Panc1 (cell line): ENCODE measurements around the gene EPHB6. TPM values are rescaled to one million over a fixed set of nuclear protein-coding genes. Genes with fewer than 3 reads are reported as not detected.

ENCODE experiments used
- ATAC-seq: fragments of 200-7000 bp; cut with Tn5 transposase; 2 replicates; pipeline ENCODE4 v1.9.1; 2020; ENCODE audit warnings: mild to moderate bottlenecking, moderate library complexity
- BruUV-seq: library from RNA; stranded (reverse); fragments of 400-500 nt; replicated peaks from 2 replicates; lab custom pipeline; 2021; lab: Mats Ljungman, UMichigan
- CTCF ChIA-PET: fragments of 300-600 bp; sonication (Branson Sonifier 250); formaldehyde crosslinking; loops from one replicate; lab custom pipeline; 2022; ENCODE audit warnings: antibody characterized with exemption; lab: Charles Lee
- POLR2A ChIA-PET: fragments of 300-600 bp; sonication (Branson Sonifier 250); formaldehyde crosslinking; loops from one replicate; lab custom pipeline; 2022; ENCODE audit warnings: antibody characterized with exemption; lab: Charles Lee
- DNase-seq: peaks from one replicate; pipeline ENCODE4 v3.0.0-alpha.2; 2010; ENCODE audit warnings: low read depth, low spot score
- H3K27ac ChIP-seq: 2 replicates; pipeline ENCODE4 v1.5.1; 2011; ENCODE audit warnings: mild to moderate bottlenecking, low read length, inconsistent platforms
- H3K27me3 ChIP-seq: fragments of 200-500 bp; sonication (Bioruptor generic); 2 replicates; pipeline ENCODE4 v1.6.0; 2014; ENCODE audit warnings: low read length, inconsistent platforms; ENCODE audit not compliant: control insufficient read depth, insufficient read depth
- H3K36me3 ChIP-seq: fragments of 200-500 bp; sonication (Bioruptor generic); 2 replicates; pipeline ENCODE4 v1.5.1; 2014; ENCODE audit warnings: inconsistent platforms, mild to moderate bottlenecking, low read length, moderate library complexity; ENCODE audit not compliant: control insufficient read depth, insufficient read depth
- H3K4me1 ChIP-seq: 2 replicates; pipeline ENCODE4 v1.5.1; 2011; ENCODE audit warnings: inconsistent platforms, mild to moderate bottlenecking, low read length, moderate library complexity; ENCODE audit not compliant: control insufficient read depth, insufficient read depth
- H3K4me3 ChIP-seq, 2 experiments: 2 replicates each; pipeline ENCODE4 v1.5.1; 2011 to 2012; ENCODE audit warnings: low read depth in 2 of 2, low read length in 2 of 2, mild to moderate bottlenecking in 2 of 2, inconsistent platforms in 1 of 2, moderate library complexity in 1 of 2
- H3K9me3 ChIP-seq: fragments of 200-500 bp; sonication (Bioruptor generic); 2 replicates; pipeline ENCODE4 v1.5.1; 2014; ENCODE audit warnings: low read depth, mild to moderate bottlenecking, inconsistent platforms, low read length, moderate library complexity; ENCODE audit not compliant: control insufficient read depth, insufficient read depth
- POLR2AphosphoS5 ChIP-seq: IDR thresholded peaks from 2 replicates; pipeline ENCODE4 v1.6.1; 2012; ENCODE audit warnings: mild to moderate bottlenecking, low read depth, low read length, moderate library complexity
- SIN3A ChIP-seq: IDR thresholded peaks from 2 replicates; pipeline ENCODE4 v1.6.1; 2012; ENCODE audit warnings: low read depth, mild to moderate bottlenecking, low read length, moderate library complexity, borderline replicate concordance; ENCODE audit not compliant: insufficient read depth
- TCF7L2 ChIP-seq: IDR thresholded peaks from 2 replicates; pipeline ENCODE4 v1.6.1; 2011; ENCODE audit warnings: mild to moderate bottlenecking, low read depth, low read length, inconsistent platforms
- in situ Hi-C: cut with HindIII; loops from 2 replicates; pipeline ENCODE4 v1.10.0; 2016; ENCODE audit warnings: low sequenced_read_pairs, low pct_unique_long_range_greater_than_20kb
- intact Hi-C: fragments of 100-400 bp; cut with micrococcal nuclease; formaldehyde crosslinking; loops from one replicate; pipeline ENCODE4 v1.10.0; 2022; ENCODE audit not compliant: unreplicated experiment
- total RNA-seq: library from RNA; stranded (reverse); gene quantifications from one replicate; pipeline ENCODE4 v1.2.1, GENCODE V29; 2021; ENCODE audit not compliant: unreplicated experiment
- TF ChIP-seq, protein P1 (sequence below), 2 experiments: IDR thresholded peaks; 2 replicates each; pipeline ENCODE4 v1.6.1; 2011 to 2012; ENCODE audit warnings: low read depth in 2 of 2, control low read depth in 1 of 2, low read length in 1 of 2, mild to moderate bottlenecking in 1 of 2, moderate library complexity in 1 of 2; ENCODE audit not compliant: insufficient read depth in 1 of 2
- TF ChIP-seq, protein P2 (sequence below): fragments of 450-650 bp; IDR thresholded peaks from 2 replicates; pipeline ENCODE4 v1.5.1; 2017; ENCODE audit warnings: mild to moderate bottlenecking

Gene EPHB6
- total RNA-seq, 1 experiment from 2014 or later = 0.54 TPM

DNA sequence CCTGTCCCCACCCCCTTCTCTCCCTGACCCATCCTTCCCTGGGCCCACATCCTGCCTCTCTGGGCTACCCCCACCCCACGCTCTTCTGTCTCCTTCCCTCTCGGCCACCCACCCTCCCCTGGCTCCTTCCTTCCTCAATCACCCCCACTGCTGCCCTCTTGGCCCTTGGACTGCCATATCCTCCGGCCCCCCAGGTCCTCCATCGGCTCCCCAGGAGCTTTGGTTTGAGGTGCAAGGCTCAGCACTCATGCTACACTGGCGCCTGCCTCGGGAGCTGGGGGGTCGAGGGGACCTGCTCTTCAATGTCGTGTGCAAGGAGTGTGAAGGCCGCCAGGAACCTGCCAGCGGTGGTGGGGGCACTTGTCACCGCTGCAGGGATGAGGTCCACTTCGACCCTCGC, 10.9 kb downstream of the EPHB6 start:
- no TSS peak for BruUV-seq
- ChIA-PET POLR2A (interaction anchor here (0.7 kb wide), 1 partner anchor 217 kb away, joined by 23 read pairs; no protein-coding TSS in a partner anchor), CTCF (interaction anchor here (1.0 kb wide), 1 partner anchor 10 kb away, joined by 4 read pairs; no protein-coding TSS in a partner anchor)
- TF ChIP-seq TCF7L2 (no peak), SIN3A (no peak), POLR2AphosphoS5 (no peak)
- TF ChIP-seq, protein P1, sequence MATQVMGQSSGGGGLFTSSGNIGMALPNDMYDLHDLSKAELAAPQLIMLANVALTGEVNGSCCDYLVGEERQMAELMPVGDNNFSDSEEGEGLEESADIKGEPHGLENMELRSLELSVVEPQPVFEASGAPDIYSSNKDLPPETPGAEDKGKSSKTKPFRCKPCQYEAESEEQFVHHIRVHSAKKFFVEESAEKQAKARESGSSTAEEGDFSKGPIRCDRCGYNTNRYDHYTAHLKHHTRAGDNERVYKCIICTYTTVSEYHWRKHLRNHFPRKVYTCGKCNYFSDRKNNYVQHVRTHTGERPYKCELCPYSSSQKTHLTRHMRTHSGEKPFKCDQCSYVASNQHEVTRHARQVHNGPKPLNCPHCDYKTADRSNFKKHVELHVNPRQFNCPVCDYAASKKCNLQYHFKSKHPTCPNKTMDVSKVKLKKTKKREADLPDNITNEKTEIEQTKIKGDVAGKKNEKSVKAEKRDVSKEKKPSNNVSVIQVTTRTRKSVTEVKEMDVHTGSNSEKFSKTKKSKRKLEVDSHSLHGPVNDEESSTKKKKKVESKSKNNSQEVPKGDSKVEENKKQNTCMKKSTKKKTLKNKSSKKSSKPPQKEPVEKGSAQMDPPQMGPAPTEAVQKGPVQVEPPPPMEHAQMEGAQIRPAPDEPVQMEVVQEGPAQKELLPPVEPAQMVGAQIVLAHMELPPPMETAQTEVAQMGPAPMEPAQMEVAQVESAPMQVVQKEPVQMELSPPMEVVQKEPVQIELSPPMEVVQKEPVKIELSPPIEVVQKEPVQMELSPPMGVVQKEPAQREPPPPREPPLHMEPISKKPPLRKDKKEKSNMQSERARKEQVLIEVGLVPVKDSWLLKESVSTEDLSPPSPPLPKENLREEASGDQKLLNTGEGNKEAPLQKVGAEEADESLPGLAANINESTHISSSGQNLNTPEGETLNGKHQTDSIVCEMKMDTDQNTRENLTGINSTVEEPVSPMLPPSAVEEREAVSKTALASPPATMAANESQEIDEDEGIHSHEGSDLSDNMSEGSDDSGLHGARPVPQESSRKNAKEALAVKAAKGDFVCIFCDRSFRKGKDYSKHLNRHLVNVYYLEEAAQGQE (IDR thresholded peaks at IDR 0.05; ENCODE audit: insufficient read depth in 1 of 2, low read depth in 2 of 2, low read length in 1 of 2) = no peak
- TF ChIP-seq, protein P2, sequence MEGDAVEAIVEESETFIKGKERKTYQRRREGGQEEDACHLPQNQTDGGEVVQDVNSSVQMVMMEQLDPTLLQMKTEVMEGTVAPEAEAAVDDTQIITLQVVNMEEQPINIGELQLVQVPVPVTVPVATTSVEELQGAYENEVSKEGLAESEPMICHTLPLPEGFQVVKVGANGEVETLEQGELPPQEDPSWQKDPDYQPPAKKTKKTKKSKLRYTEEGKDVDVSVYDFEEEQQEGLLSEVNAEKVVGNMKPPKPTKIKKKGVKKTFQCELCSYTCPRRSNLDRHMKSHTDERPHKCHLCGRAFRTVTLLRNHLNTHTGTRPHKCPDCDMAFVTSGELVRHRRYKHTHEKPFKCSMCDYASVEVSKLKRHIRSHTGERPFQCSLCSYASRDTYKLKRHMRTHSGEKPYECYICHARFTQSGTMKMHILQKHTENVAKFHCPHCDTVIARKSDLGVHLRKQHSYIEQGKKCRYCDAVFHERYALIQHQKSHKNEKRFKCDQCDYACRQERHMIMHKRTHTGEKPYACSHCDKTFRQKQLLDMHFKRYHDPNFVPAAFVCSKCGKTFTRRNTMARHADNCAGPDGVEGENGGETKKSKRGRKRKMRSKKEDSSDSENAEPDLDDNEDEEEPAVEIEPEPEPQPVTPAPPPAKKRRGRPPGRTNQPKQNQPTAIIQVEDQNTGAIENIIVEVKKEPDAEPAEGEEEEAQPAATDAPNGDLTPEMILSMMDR = no peak
- Histone ChIP-seq H3K36me3 (no peaks in the 10 kb centered on the region), H3K27ac (no peak overlapping the region), H3K27me3 (peaks cover 6% of the 10 kb centered on the region; the same call in 1 of the 2 replicates), H3K4me1 (no peaks in the 10 kb centered on the region), H3K9me3 (no peaks in the 10 kb centered on the region), H3K4me3 (no peak overlapping the region)
- in situ Hi-C loops (no loop called here), intact Hi-C loops (no loop called here)
- ATAC-seq (no peak), DNase-seq (no peak)

DNA sequence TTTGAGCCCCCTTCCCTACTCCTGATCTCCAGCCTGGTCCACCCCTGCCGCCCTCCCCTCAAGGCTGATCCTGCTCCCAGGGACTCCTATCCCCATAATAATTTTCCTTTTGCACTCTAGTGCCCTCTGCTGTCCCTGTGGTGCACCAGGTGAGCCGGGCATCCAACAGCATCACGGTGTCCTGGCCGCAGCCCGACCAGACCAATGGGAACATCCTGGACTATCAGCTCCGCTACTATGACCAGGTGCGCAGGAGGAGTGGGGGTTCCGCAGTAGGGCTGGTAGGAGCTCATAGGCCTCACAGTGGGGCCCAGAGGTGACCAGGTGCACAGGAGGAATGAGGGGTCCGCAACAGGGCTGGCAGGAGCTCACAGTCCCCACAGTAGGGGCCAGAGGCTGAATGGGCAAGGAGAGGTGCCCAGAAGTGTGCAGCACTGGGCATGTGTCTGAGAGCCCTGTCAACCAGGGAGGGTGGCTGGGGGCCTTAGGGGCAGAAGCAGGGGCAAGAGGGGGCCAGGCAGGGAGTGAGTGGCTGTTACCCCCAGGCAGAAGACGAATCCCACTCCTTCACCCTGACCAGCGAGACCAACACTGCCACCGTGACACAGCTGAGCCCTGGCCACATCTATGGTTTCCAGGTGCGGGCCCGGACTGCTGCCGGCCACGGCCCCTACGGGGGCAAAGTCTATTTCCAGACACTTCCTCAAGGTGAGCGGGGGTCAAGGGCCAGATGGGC, 11.7 kb downstream of the EPHB6 start:
- CTCF ChIA-PET = interaction anchor here (0.5 to 1.0 kb wide), 2 partner anchors 11 to 1356 kb away, joined by 3 to 4 read pairs; no protein-coding TSS in a partner anchor
- Histone ChIP-seq H3K27me3 (peaks cover 6% of the 10 kb centered on the region; the same call in 1 of the 2 replicates), H3K9me3 (no peaks in the 10 kb centered on the region), H3K4me3 (no peak overlapping the region), H3K27ac (no peak overlapping the region), H3K4me1 (no peaks in the 10 kb centered on the region), H3K36me3 (no peaks in the 10 kb centered on the region)
- POLR2A ChIA-PET = interaction anchor here (0.7 kb wide), 1 partner anchor 217 kb away, joined by 23 read pairs; no protein-coding TSS in a partner anchor
- ATAC-seq (peak; percentile 86), DNase-seq (no peak)
- no peak for TF ChIP-seq POLR2AphosphoS5
- TF ChIP-seq, protein P1 (IDR thresholded peaks at IDR 0.05; ENCODE audit: insufficient read depth in 1 of 2, low read depth in 2 of 2, low read length in 1 of 2) = no peak
- TF ChIP-seq, protein P2 = peak; percentile 83
- no TSS peak for BruUV-seq
- in situ Hi-C loops (no loop called here), intact Hi-C loops (no loop called here)
